Occipital lobe (tissue), 3 donors: Measurements from ENCODE around the gene RBBP7. TPM values are rescaled to one million over a fixed set of nuclear protein-coding genes. Genes with fewer than 3 reads are reported as not detected.

Source experiments
- DNase-seq: peaks from one replicate; lab custom pipeline; 2025; lab: John Stamatoyannopoulos, UW
- small RNA-seq: library from RNA; depleted of rRNA; stranded (forward); fragments of <200 nt; gene quantifications from one replicate; pipeline ENCODE3, GENCODE V24; 2014
- total RNA-seq: library from RNA; depleted of rRNA; stranded (reverse); fragments of >200 nt; gene quantifications from one replicate; pipeline ENCODE4 v1.2.3, GENCODE V29; 2014

The RBBP7 gene
- total RNA-seq, 1 donor from 2014 or later, result 60.8 TPM

- DNase-seq, result no peak
Observed at GRCh38 chrX:16826207-16826606, 44.0 kb downstream of the RBBP7 start.

- DNase-seq, result no peak
Observed at GRCh38 chrX:16825264-16826035, 44.7 kb downstream of the RBBP7 start.

- no peak for DNase-seq
Observed at GRCh38 chrX:16822723-16823122, 47.4 kb downstream of the RBBP7 start.

- DNase-seq, result no peak
Observed at GRCh38 chrX:16819634-16820033, 50.5 kb downstream of the RBBP7 start.

GRCh38 chrX:16814597-16814996 is 55.6 kb downstream of the RBBP7 start:
- DNase-seq, result no peak

- no peak for DNase-seq
Observed at GRCh38 chrX:16807976-16808542, 62.1 kb downstream of the RBBP7 start.

- no peak for DNase-seq
Observed at GRCh38 chrX:16807548-16807947, 62.6 kb downstream of the RBBP7 start.

- DNase-seq, result no peak
Observed at GRCh38 chrX:16804923-16805464, 65.2 kb downstream of the RBBP7 start.

- no peak for DNase-seq
Observed at GRCh38 chrX:16797841-16798240, 72.3 kb downstream of the RBBP7 start.

- DNase-seq, result no peak
Observed at GRCh38 chrX:16797358-16797757, 72.8 kb downstream of the RBBP7 start.

GRCh38 chrX:16796298-16796697 is 73.9 kb downstream of the RBBP7 start:
- DNase-seq, result no peak

Small RNA genes lying within 50 kb of the gene (small RNA-seq; reads per million reads assigned to genes)
- gene RF00019 (not detected), gene RNU4-6P (not detected), gene RPL12P49 (not detected)

Other genes starting within 250 kb of the RBBP7 start
- gene S100G, start 220.2 kb downstream of the RBBP7 start, total RNA-seq, result not detected
- 33.4 TPM for gene CTPS2, start 157.7 kb downstream of the RBBP7 start, total RNA-seq
- gene SYAP1, start 150.8 kb downstream of the RBBP7 start, total RNA-seq, result 25.0 TPM
- 13.1 TPM for gene TXLNG, start 83.9 kb downstream of the RBBP7 start, total RNA-seq
- 37.7 TPM for gene REPS2, start 76.3 kb upstream of the RBBP7 start, total RNA-seq